Measurements from ENCODE around the gene MAP4.

MAP4 gene

DNA sequence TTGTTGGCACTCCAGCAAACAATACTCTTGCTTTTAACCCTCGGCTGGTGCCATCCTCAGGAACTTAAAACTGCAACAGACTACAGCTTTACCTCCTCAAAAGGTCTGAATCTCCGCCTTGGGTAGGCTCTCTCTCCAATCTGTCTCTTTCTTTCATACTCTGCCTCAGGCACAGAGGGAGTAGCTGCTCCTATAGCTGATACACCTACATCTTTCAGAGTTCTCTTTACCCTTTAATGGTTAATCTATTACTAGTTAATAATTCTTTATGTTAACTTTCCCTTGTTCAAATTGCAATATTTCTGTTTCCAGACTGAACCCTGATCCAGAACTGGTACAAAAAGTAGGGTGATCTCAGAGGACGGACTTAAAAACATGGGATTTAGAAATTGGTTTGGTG, 66.2 kb downstream of the MAP4 start:
- Histone ChIP-seq H3F3A (ENCODE audit: low read depth) (no peaks in the 10 kb centered on the region), H3K4me2 (ENCODE audit: low read depth, low read length, poor library complexity, severe bottlenecking) (no peak overlapping the region), H2AFZ (ENCODE audit: low read length) (no peak overlapping the region), H3K27me3 (ENCODE audit: insufficient read depth, low read length, poor library complexity, severe bottlenecking) (no peaks in the 10 kb centered on the region), H3K36me3 (ENCODE audit: insufficient read depth, low read length) (no peaks in the 10 kb centered on the region), H3K4me3 (ENCODE audit: low read length, poor library complexity, severe bottlenecking) (no peak overlapping the region), H3K9me3 (ENCODE audit: insufficient read depth, low read depth, low read length) (no peaks in the 10 kb centered on the region), H3K79me2 (ENCODE audit: insufficient read depth, low read length) (no peaks in the 10 kb centered on the region), H3K4me1 (ENCODE audit: insufficient read depth, low read length, poor library complexity, severe bottlenecking) (no peaks in the 10 kb centered on the region), H4K20me1 (ENCODE audit: insufficient read depth, low read length, poor library complexity, severe bottlenecking) (no peaks in the 10 kb centered on the region), H3K9ac (ENCODE audit: low read depth, low read length, poor library complexity, severe bottlenecking) (no peak overlapping the region), H3K9me2 (replicated peaks; ENCODE audit: low read depth, low read length) (no peaks in the 10 kb centered on the region)
- TF ChIP-seq EZH2phosphoT487 (IDR thresholded peaks at IDR 0.05; ENCODE audit: borderline replicate concordance), result no peak
- TF ChIP-seq, protein P1, sequence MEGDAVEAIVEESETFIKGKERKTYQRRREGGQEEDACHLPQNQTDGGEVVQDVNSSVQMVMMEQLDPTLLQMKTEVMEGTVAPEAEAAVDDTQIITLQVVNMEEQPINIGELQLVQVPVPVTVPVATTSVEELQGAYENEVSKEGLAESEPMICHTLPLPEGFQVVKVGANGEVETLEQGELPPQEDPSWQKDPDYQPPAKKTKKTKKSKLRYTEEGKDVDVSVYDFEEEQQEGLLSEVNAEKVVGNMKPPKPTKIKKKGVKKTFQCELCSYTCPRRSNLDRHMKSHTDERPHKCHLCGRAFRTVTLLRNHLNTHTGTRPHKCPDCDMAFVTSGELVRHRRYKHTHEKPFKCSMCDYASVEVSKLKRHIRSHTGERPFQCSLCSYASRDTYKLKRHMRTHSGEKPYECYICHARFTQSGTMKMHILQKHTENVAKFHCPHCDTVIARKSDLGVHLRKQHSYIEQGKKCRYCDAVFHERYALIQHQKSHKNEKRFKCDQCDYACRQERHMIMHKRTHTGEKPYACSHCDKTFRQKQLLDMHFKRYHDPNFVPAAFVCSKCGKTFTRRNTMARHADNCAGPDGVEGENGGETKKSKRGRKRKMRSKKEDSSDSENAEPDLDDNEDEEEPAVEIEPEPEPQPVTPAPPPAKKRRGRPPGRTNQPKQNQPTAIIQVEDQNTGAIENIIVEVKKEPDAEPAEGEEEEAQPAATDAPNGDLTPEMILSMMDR (conservative IDR thresholded peaks at IDR 0.05; ENCODE audit: low read length), result no peak

DNA sequence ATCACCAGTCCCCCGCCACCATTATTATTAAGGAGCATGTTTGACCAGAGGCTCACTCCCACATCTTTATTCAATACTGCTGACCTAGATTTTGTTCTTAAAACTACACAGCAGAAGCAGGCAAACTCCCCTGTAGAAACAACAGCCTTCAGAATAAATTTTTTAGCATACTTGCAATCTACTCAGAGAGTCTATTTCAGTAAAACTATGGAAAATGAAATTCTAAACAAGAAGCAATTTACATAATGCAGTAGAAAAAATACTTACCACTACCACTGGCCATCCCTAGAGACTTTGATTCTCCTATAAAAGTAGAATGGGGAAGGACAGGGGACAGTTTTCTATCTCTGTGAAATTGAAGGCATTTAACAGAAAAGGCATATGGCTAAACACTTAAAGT, 76.0 kb downstream of the MAP4 start:
- TF ChIP-seq, protein P1 (conservative IDR thresholded peaks at IDR 0.05; ENCODE audit: low read length), result no peak
- TF ChIP-seq EZH2phosphoT487 (IDR thresholded peaks at IDR 0.05; ENCODE audit: borderline replicate concordance), result no peak
- H3K4me1 ChIP-seq (ENCODE audit: insufficient read depth, low read length, poor library complexity, severe bottlenecking), result no peaks in the 10 kb centered on the region
- H3K79me2 ChIP-seq (ENCODE audit: insufficient read depth, low read length), result no peaks in the 10 kb centered on the region
- H3K27me3 ChIP-seq (ENCODE audit: insufficient read depth, low read length, poor library complexity, severe bottlenecking), result no peaks in the 10 kb centered on the region
- H2AFZ ChIP-seq (ENCODE audit: low read length), result no peak overlapping the region
- H3K9ac ChIP-seq (ENCODE audit: low read depth, low read length, poor library complexity, severe bottlenecking), result no peak overlapping the region
- H3K9me3 ChIP-seq (ENCODE audit: insufficient read depth, low read depth, low read length), result no peaks in the 10 kb centered on the region
- no peaks in the 10 kb centered on the region for H4K20me1 ChIP-seq (ENCODE audit: insufficient read depth, low read length, poor library complexity, severe bottlenecking)
- H3K9me2 ChIP-seq (replicated peaks; ENCODE audit: low read depth, low read length), result no peaks in the 10 kb centered on the region
- no peak overlapping the region for H3K4me2 ChIP-seq (ENCODE audit: low read depth, low read length, poor library complexity, severe bottlenecking)
- H3K4me3 ChIP-seq (ENCODE audit: low read length, poor library complexity, severe bottlenecking), result no peak overlapping the region
- H3K36me3 ChIP-seq (ENCODE audit: insufficient read depth, low read length), result no peaks in the 10 kb centered on the region
- no peaks in the 10 kb centered on the region for H3F3A ChIP-seq (ENCODE audit: low read depth)

DNA sequence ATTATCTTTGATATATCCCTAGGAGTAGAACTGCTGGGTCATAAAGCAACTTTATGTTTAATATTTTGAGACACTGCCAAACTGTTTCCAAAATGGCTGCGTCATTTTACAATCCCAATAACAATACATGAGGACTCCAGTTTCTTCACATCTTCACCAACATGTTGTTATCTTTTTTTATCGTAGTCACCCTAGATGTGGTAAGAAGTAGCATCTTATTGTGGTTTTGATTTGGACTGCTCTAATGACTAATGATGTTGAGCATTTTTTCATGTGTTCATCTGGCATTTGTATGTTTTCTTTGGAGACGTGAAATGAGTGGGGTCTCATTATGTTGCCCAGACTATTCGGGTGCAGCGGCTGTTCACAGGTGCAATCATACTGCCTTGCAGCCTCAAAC, 83.8 kb downstream of the MAP4 start:
- Histone ChIP-seq H4K20me1 (ENCODE audit: insufficient read depth, low read length, poor library complexity, severe bottlenecking) (no peaks in the 10 kb centered on the region), H3K4me3 (ENCODE audit: low read length, poor library complexity, severe bottlenecking) (no peak overlapping the region), H3K4me1 (ENCODE audit: insufficient read depth, low read length, poor library complexity, severe bottlenecking) (no peaks in the 10 kb centered on the region)

More for the DNA sequence above, 83.8 kb downstream of the MAP4 start:
- no peaks in the 10 kb centered on the region for H3K79me2 ChIP-seq (ENCODE audit: insufficient read depth, low read length)
- H3K9ac ChIP-seq (ENCODE audit: low read depth, low read length, poor library complexity, severe bottlenecking), result no peak overlapping the region
- H2AFZ ChIP-seq (ENCODE audit: low read length), result no peak overlapping the region
- no peak overlapping the region for H3K4me2 ChIP-seq (ENCODE audit: low read depth, low read length, poor library complexity, severe bottlenecking)
- TF ChIP-seq EZH2phosphoT487 (IDR thresholded peaks at IDR 0.05; ENCODE audit: borderline replicate concordance), result no peak
- TF ChIP-seq, protein P1 (conservative IDR thresholded peaks at IDR 0.05; ENCODE audit: low read length), result no peak
- peaks cover 8% of the 10 kb centered on the region; the same call in 1 of the 2 replicates for H3K36me3 ChIP-seq (ENCODE audit: insufficient read depth, low read length)
- no peaks in the 10 kb centered on the region for H3K9me3 ChIP-seq (ENCODE audit: insufficient read depth, low read depth, low read length)
- H3K27me3 ChIP-seq (ENCODE audit: insufficient read depth, low read length, poor library complexity, severe bottlenecking), result no peaks in the 10 kb centered on the region
- H3K9me2 ChIP-seq (replicated peaks; ENCODE audit: low read depth, low read length), result no peaks in the 10 kb centered on the region
- no peaks in the 10 kb centered on the region for H3F3A ChIP-seq (ENCODE audit: low read depth)

Measured in Loucy (cell line).